ENCODE data around the gene CYP2D6. TPM values are rescaled to one million over a fixed set of nuclear protein-coding genes. Genes with fewer than 3 reads are reported as not detected.
A peak's percentile ranks its signal among the peaks of the same experiment; 100 is the strongest.

CYP2D6 gene
- total and polyA plus RNA-seq, 2 of the 13 experiments (the other 11 are each of a cell fraction or from before 2014, with no cell fraction given) = 1.0 to 3.7 TPM

DNA sequence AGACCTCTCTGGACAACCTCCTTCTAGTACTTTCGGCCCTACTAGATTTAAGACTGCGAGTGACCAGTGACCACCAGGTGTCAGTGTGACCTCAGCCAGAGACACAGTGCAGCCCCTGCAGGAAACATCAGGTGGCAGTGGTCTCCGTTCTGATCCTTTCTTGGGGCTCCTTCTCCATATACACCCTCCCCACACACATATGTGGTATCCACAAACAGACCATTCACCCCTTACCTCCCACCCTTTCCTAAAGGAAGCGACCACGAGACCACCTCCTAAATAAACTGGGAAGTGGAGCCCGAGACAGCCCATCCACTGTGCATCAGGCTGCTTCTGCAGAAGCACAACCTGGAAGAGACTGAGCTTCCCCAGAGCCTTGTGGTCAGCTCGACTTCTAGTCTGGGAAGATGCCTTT lies 38.5 kb upstream of the CYP2D6 start (continued):
- TF ChIP-seq ZNF580 (CRISPR knock-in tag; IDR thresholded peaks at IDR 0.05; ENCODE audit: borderline replicate concordance, low read depth) (0 out of 2 replicates have a peak, but pooled peaks have one; percentile 36), RORA (CRISPR knock-in tag; IDR thresholded peaks at IDR 0.05) (no peak), SALL2 (CRISPR knock-in tag; IDR thresholded peaks at IDR 0.05) (no peak), MIXL1 (CRISPR knock-in tag; IDR thresholded peaks at IDR 0.05) (no peak), GLI4 (CRISPR knock-in tag; IDR thresholded peaks at IDR 0.05; ENCODE audit: borderline replicate concordance) (no peak), SRY (CRISPR knock-in tag; IDR thresholded peaks at IDR 0.05) (no peak)

- H3K4me2 ChIP-seq (ENCODE audit: low read depth, low read length) = no peak overlapping the region
- peaks cover 20% of the 10 kb centered on the region for H3K4me1 ChIP-seq (ENCODE audit: insufficient read depth, low read length)
- DNase-seq (ENCODE audit: low spot score) = no peak
- POLR2A ChIA-PET = no interaction called here
- intact Hi-C loops (cut with micrococcal nuclease; ENCODE audit: unreplicated experiment) = no loop called here
- peaks cover 16% of the 10 kb centered on the region; the same call in 1 of the 2 replicates for H4K20me1 ChIP-seq (ENCODE audit: insufficient read depth, low read length)
- H3K27ac ChIP-seq (ENCODE audit: extremely low read length, insufficient read depth, low read length) = no peak overlapping the region
- H3K9ac ChIP-seq (ENCODE audit: insufficient read depth, low read depth, low read length) = no peak overlapping the region
- H3K4me3 ChIP-seq (replicated peaks in 1 of 3; ENCODE audit: insufficient read depth in 1 of 3, low read depth in 2 of 3, low read length in 3 of 3) = no peak overlapping the region
- no peak for TF ChIP-seq ZNF282 (IDR thresholded peaks at IDR 0.05; ENCODE audit: partially characterized antibody)
- TF ChIP-seq ZNF335 (CRISPR knock-in tag; IDR thresholded peaks at IDR 0.05) = no peak
- TF ChIP-seq ZNF646 (CRISPR knock-in tag; IDR thresholded peaks at IDR 0.05) = no peak
- TF ChIP-seq SOX13 (IDR thresholded peaks at IDR 0.05) = no peak
- TF ChIP-seq SOX13 (CRISPR knock-in tag; conservative IDR thresholded peaks at IDR 0.05 in 1 of 2, IDR thresholded peaks at IDR 0.05 in 1 of 2) = no peak
- no peak overlapping the region for H2AFZ ChIP-seq (ENCODE audit: low read length)
- H3K9me3 ChIP-seq (ENCODE audit: low read length) = no peaks in the 10 kb centered on the region
- in situ Hi-C loops (cut with HindIII; ENCODE audit: extremely low pct_ligation_motif_present, low pct_unique_long_range_greater_than_20kb) = loop anchor here (5.0 kb wide), 1 partner anchor 274 kb away; no protein-coding TSS in a partner anchor
- peaks cover 29 to 43% of the 10 kb centered on the region in 2 experiments; a peak in 4 of 5 replicates for H3K36me3 ChIP-seq (replicated peaks in 1 of 2; ENCODE audit: control insufficient read depth in 1 of 2, insufficient read depth in 2 of 2, low read length in 2 of 2)
- FAIRE-seq = no peak
- H3K27me3 ChIP-seq (ENCODE audit: control insufficient read depth in 1 of 2, insufficient read depth in 2 of 2, low read length in 2 of 2) = no peaks in the 10 kb centered on the region
- no TSS peak for BruUV-seq (replicated peaks)
- peaks cover 6% of the 10 kb centered on the region for H3K79me2 ChIP-seq (ENCODE audit: insufficient read depth, low read length)
- no peak for ATAC-seq
- CTCF ChIA-PET (ENCODE audit: low intra/inter-chr PET ratio, low total read pairs) = interaction anchor here (0.6 to 3.2 kb wide), 7 partner anchors 102 to 305 kb away, joined by 3 to 46 read pairs (median 5); partner anchors contain the start of gene TCF20
- 98% methylated on average over 15 of the region's 15 CpGs for WGBS (ENCODE audit: low lambda C conversion rate)
Observed at GRCh38 chr22:42168476-42168875, 37.9 kb upstream of the CYP2D6 start.

Data from HepG2 (cell line).